GM21381 (cell line): ENCODE data around the gene PPP6R1.

Experiments used
- ATAC-seq: cut with Tn5 transposase; IDR thresholded peaks from one replicate; pipeline ENCODE4 v1.9.1; 2021; ENCODE audit warnings: mild to moderate bottlenecking, moderate library complexity; ENCODE audit not compliant: unreplicated experiment

Gene PPP6R1

GRCh38 chr19:55246462-55247451 lies 12.1 kb downstream of the PPP6R1 start:
- ATAC-seq: no peak

- no peak for ATAC-seq
Measured at GRCh38 chr19:55245236-55245904, 13.4 kb downstream of the PPP6R1 start.

- no peak for ATAC-seq
Measured at GRCh38 chr19:55244004-55244680, 14.7 kb downstream of the PPP6R1 start.

DNA sequence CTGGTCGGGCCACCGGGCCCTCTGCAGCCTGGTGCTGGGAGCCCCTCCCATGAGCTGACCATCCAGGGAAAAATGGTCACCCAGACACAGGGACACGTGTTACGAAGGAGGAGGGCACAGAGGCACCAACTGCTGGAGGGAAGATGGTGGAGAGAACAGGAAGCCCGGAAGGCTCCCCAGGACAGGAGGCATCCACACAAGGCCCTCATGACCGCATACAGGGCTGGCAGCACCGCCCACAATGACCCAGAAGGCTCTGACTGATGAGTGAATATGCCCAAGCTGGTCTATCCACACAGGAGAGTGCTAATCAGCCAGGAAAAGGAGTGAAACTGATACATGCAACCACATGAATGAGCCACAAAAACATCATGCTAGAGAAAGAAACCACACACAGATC lies 16.3 kb downstream of the PPP6R1 start:
- ATAC-seq: no peak

DNA sequence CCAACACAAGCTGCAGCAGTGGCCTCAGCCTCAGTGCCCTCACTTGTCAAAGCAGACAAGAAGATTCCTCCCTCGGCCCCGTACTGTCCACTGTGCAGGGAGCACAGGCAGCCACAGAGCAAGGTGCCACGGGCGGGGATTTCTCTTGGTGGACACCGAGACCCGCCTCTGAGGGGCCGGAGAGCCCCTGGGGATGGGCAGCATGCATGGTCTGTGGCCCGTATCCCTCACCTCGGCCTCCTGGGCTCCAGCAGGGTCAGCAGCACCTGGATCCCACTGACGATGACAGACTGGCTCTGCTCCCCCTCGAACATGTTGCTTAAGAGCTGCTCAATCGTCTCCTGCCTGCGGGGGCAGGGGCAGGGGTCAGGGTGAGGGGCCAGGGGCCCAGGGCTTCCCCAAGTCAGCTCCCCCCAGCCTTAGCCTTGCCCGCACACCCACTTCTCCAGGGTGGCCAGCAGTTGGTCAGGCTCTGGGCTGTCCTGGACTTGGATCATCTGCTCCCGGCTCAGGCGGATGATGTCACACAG lies 16.8 kb downstream of the PPP6R1 start:
- no peak for ATAC-seq

DNA sequence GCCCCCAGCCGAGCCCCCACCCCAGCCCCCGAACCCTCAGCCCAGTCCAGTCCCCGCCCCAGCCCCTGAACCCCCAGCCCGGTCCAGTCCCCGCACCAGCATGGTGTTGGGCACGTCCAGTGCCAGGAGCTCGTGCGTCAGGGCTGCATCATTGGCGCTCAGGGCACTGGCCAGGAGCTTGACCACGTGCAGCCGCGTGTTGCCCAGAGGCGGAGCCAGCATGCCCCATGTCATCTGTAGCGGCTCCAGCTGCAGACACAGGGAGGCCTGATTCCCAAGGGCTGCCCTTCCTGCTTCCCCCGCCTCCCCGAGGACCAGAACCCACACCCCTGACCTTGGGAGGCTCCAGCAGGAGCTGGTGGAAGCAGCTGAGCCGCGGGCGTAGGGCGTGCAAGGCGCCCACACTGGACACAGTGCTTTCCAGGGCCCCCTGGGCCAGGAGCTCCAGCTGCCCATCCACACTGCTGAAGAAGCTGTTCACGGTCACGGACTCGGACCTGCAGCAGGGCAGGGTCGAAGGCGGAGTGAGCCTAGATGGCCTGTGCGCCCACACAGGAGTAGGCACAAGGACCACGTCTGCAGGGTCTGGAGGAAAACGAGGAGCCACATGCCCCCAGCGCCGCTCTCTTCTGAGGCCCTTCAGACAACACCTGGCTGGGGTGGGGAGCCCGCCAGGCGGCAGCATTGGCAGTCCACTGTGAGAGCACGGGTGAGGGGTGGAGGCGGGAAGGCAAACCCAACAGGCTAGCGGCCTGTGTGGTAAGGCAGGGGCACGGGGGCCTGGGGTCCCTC lies 17.5 kb downstream of the PPP6R1 start:
- no peak for ATAC-seq

DNA sequence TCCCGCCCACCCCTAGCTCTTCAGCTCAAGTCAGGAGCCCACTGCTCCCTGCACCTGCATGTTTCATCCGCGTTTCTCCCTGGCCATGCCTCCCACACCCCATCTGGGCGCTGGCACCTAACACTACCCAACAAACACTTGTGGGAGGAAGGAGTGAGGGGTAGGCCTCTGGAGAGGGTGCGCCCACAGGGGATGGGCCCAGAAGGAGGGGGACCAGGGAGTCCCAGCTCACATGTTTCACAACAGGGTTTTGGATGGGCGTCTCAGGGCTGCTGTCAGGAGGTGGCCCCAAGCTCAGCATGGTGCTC lies 18.1 kb downstream of the PPP6R1 start:
- ATAC-seq: no peak

DNA sequence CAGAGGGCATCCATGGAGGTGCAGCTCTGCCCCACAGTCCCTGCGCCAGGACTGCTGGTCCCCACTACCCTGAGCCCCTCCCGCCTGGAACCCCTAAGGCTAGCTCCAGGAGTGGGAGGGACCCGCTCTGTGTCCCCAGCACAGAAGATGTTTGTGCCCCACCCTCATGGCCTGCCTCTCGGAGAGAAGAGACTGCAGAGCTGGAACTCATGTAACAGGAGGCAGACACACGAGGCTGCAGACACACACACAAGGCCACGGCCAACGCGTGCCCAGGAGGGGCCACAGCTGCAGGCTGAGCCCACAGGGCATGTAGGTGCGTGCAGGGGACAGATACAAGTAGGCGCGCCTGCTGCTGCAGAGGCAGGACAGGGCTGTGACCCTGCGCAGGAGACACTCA lies 19.8 kb downstream of the PPP6R1 start:
- ATAC-seq: no peak

GRCh38 chr19:55238030-55238429 lies 20.8 kb downstream of the PPP6R1 start:
- no peak for ATAC-seq

DNA sequence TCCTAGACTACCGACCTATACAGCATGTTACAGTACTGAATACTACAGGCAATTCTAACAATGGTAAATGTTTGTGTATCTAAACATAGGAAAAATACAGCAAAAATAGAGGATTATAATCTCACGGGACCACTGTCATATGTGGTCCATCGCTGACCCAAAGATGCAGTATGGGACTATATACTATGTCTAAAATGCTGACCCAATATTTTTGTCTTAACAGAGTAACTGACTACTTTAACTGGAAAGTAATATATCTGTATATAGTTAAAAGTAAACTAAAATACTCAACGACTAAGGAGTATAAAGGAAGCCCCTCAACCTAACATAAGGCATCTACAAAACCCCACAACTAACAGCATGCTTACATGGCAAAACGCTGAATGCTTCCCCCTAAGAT lies 25.8 kb downstream of the PPP6R1 start:
- ATAC-seq: no peak

DNA sequence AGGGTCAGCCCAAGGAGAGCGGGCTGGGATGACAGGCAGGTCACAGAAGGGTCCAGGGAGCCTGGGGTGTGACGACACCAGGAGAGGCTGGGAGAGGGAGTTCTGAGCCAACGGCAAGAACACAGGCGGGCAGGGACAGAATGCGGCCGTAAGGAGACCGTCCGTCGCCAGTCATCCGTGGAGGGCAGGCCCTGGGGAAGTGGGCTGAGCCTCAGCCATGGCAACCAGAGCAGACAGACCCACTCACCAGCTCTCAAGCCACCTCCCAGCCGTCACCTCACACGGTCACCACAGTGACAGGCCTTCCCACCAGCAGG lies 26.6 kb downstream of the PPP6R1 start:
- no peak for ATAC-seq

DNA sequence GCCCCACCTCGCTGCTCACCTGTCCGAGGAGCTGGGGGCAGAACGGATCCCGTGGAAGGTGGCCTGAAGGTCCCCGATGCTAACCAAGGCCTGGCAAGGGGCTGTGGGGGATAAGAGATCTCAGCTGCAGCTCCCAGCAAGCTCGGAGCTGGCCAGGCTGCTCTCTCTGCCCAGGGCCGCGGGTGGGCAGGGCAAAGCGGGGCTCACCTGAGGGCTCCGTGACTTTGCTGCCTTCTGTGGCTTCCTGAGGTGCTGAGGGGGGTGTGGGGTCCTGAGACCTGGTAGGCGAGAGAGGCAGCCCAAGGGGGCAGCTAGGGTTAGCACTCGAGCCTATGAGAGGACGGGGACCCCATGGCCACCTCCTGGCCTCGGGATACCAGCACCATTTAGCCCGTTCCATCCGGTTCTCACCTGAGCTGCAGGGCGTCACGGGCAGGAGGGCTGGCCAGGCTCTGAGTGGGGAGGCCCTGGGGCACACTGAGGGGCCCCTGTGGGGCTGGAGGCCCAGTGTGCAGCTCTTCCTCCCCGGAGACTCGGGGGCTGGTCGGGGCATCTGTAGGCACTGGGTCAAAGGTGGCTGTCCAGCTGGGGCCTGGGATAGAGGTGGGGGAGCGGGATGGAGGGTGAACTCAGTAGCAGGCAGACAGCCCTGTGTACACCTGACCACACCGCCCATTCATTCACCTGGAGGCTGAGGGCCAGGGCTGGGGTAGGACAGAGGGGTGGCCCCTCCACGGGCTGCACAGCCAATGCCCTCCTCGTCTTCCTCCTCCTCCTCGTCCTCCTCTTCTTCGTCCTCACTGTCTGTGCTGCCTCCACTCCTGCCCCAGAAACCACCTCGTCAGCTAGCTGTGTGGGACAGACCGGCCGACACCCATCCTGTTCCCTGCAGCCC lies 27.2 kb downstream of the PPP6R1 start:
- ATAC-seq: no peak

- no peak for ATAC-seq
Measured at GRCh38 chr19:55230780-55231179, 28.0 kb downstream of the PPP6R1 start.

- ATAC-seq: no peak
Measured at GRCh38 chr19:55230329-55230728, 28.5 kb downstream of the PPP6R1 start.

DNA sequence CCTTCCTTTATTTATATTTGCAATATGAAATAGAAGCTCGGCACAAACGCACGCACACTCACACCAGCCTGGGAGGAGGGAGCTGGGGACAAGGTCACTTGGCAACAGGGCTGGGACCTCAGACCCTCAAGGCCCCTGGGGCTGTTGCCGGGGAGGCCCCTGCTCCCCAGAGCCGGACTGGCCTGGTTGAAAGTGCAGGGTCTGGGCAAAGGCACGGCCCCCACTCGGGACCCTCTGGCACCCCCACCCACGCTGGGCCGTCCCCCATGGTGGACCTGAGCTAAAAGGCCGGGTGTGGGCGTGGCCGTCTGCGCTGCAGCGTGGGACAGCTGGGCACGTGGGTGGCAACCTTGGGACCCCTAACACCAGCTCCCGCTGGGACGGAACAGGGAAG lies 29.0 kb downstream of the PPP6R1 start:
- ATAC-seq: no peak

DNA sequence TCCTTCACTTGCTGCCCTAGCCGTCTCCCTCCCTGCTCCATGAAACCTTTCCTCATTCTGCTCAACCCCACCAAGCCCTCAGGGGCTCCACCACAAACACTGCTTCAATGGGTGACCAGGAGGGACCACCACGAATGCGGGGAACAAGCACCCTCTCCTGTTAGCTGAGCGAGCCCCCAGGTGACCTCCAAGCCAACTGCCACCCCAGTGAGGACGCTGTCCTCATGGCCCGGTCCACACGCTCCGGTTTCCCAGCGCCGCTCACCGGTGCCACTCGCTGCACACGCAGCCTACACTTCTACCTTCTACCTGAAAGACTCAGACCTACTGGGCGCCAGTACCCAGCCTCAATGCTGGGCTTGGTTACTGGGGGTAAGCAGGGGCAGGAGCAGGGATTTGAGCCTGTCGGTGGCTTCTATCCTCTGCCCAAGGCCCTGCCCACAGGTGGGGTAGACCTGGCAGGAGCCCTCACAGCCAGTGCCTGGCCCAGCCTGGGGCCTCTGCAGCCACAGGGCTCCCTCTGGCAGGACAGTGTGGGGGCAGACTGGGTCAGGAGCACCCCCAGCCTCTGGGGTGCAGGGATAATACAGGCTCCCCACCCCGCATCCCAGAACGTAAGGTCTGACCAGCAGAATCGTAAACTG lies 29.6 kb downstream of the PPP6R1 start:
- ATAC-seq: no peak

DNA sequence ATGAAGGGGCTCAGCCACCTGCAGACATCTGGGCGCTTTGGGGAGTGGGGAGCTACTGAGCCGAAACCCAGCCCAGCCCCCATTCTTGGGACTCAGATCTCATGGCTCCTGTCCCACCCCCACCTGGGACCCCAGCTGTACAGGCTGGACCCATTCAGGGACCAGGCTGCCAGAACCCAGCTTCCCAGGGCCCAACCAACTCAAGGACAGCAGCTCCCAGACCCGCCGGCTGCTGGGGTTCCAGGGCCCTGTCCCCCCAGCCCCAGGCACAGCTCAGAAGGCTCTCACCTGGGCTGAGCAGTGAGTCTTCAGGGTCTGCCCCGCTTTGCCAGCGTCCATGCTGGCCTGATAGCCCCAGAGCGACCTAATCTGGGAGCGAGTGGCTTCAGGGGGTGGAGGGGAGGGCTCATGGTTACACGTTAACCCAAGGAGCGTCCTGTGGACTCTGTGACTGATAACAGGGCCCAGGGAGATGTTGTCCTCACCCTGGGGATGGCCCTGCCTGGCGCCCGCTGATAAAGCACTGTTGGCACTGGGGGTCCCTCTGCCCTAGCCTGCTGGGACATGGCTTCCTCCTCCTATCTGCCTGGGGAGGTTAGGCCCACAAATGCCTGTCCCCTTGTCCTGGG lies 30.3 kb downstream of the PPP6R1 start, which contains the start of gene TMEM86B:
Gene TMEM86B, minus strand, starts transcription at position 361 of the 629 bp plus-strand sequence. Its CDS starts 22 bp downstream, at position 339.
- no peak for ATAC-seq

- ATAC-seq: no peak
Measured at GRCh38 chr19:55228015-55228391, 30.8 kb downstream of the PPP6R1 start.
